Heart left ventricle (tissue), 16 donors: Measurements from ENCODE around the gene C19orf73. TPM values are rescaled to one million over a fixed set of nuclear protein-coding genes. Genes with fewer than 3 reads are reported as not detected.
"Not testable (repeated sequence)": the region's sequence is repeated elsewhere in the genome, so short reads cannot be mapped to it uniquely, and the experiment has no call there.

Source experiments
- ATAC-seq, 4 donors: fragments of 200-7000 bp; cut with Tn5 transposase; one replicate each; pipeline ENCODE4 v1.9.1; 2020 to 2022; ENCODE audit warnings: moderate library complexity in 4 of 4, mild to moderate bottlenecking in 3 of 4, moderate number of reproducible peaks in 1 of 4
- DNase-seq, 5 donors: peaks; one replicate each; pipeline ENCODE4 v3.0.0-alpha.2; 2020
- H3K27ac ChIP-seq, 12 donors: fragments of 200-600 bp; sonication (generic) in 4 of 12; one replicate each; pipeline versions ENCODE4 v1.5.0 to v1.8.0; 2016 to 2022; ENCODE audit warnings: mild to moderate bottlenecking in 2 of 12
- H3K27me3 ChIP-seq, 9 donors: fragments of 200-600 bp; sonication (generic) in 2 of 9; one replicate each; pipeline versions ENCODE4 v1.5.1 to v1.8.0; 2016 to 2022; ENCODE audit warnings: mild to moderate bottlenecking in 3 of 9
- H3K36me3 ChIP-seq, 9 donors: fragments of 200-600 bp; sonication (generic) in 2 of 9; one replicate each; pipeline versions ENCODE4 v1.5.0 to v1.8.0; 2018 to 2022; ENCODE audit warnings: mild to moderate bottlenecking in 2 of 9
- H3K4me1 ChIP-seq, 12 donors: fragments of 200-600 bp; sonication (generic) in 4 of 12; one replicate each; pipeline versions ENCODE4 v1.5.0 to v1.8.0; 2016 to 2022; ENCODE audit warnings: mild to moderate bottlenecking in 3 of 12
- H3K4me3 ChIP-seq, 12 donors: fragments of 200-600 bp; sonication (generic) in 4 of 12; one replicate each; pipeline versions ENCODE4 v1.5.0 to v1.8.0; 2017 to 2022; ENCODE audit warnings: mild to moderate bottlenecking in 9 of 12, moderate library complexity in 4 of 12
- H3K9me3 ChIP-seq, 12 donors: fragments of 200-600 bp; sonication (generic) in 4 of 12; one replicate each; pipeline versions ENCODE4 v1.5.0 to v1.8.0; 2016 to 2022; ENCODE audit warnings: mild to moderate bottlenecking in 1 of 12
- POLR2A ChIP-seq, 2 donors: fragments of 450-650 bp; IDR thresholded peaks; one replicate each; pipeline ENCODE4 v1.6.1; 2017; ENCODE audit warnings: antibody characterized with exemption in 2 of 2, mild to moderate bottlenecking in 2 of 2, moderate library complexity in 2 of 2
- WGBS, 4 donors: extraction: QIAGEN DNeasy Blood & Tissue Kit in 2 of 4; methylation state at CpG; one replicate each; pipeline versions ENCODE4 v1.1.5 to v1.1.7; 2013 to 2018; 5-methylcytosine and 5-hydroxymethylcytosine counted together
- intact Hi-C, 10 donors: fragments of 100-400 bp; cut with DNase I; formaldehyde crosslinking; loops; one replicate each; pipeline versions ENCODE4 v1.11.1 to v1.14.2; 2022
- polyA plus RNA-seq, 2 donors: library from polyadenylated mRNA; stranded (reverse); fragments of 200-250 nt; gene quantifications; one replicate each; pipeline ENCODE4 v1.2.3, GENCODE V29; 2013
- total RNA-seq, 9 donors: library from RNA; depleted of rRNA in 2 of 9; stranded (reverse); fragments of >200 nt in 2 of 9; fragmentation: NEBNext Ultra II Directional in 3 of 9; extraction: Animal tissue kit (Norgen Biotek cat#: 25700) in 3 of 9; gene quantifications; one replicate each; pipeline versions ENCODE4 v1.1.0 to v1.2.4, GENCODE V29; 2016 to 2023
- TF ChIP-seq, protein P1 (sequence below), 12 donors: fragments of 200-600 bp; sonication (generic) in 4 of 12; IDR thresholded peaks; one replicate each; pipeline versions ENCODE4 v1.5.0 to v1.8.0; 2018 to 2022; ENCODE audit warnings: antibody characterized with exemption in 12 of 12, mild to moderate bottlenecking in 5 of 12
- donor health status: ischemic (EF 13 %, LVEDD 7.1; RV severe dilation, severe dysfunction).
- donor health status: healthy with polysubstance abuse.
- donor health status: DM: no; HTN: yes; CAD: no.
- donor health status: DM: no; HTN: no; CAD: no.
- donor health status: ischemic (EF 25% LVEDD 6.9; RV normal size, moderate dysfunction).
- donor health status: ischemic (EF 25% LVEDD 5.7; RV mildly dilated, moderate dysfunction).
- donor health status: healthy.
- donor health status: DM: yes; HTN: yes; CAD: no.
- donor health status: ischemic (EF 35%, LVEDD 5.7; RV mildly dilated, moderate dysfunction).
- donor health status: nonischemic (EF 11% LVEDD 7.7; RV severe dilation, severe dysfunction).
- donor health status: DM: yes; HTN: yes; CAD: no.
- donor health status: PGD.
- donor health status: ischemic (EF 29% LVEDD 5.4; RV normal size, mild dysfunction).
- donor health status: nonischemic (EF 23%, LVEDD 6.1; RV moderate dilation, normal function).

The C19orf73 gene
- total and polyA plus RNA-seq, 11 donors: 0.69 to 3.8 (median 1.4) TPM

DNA sequence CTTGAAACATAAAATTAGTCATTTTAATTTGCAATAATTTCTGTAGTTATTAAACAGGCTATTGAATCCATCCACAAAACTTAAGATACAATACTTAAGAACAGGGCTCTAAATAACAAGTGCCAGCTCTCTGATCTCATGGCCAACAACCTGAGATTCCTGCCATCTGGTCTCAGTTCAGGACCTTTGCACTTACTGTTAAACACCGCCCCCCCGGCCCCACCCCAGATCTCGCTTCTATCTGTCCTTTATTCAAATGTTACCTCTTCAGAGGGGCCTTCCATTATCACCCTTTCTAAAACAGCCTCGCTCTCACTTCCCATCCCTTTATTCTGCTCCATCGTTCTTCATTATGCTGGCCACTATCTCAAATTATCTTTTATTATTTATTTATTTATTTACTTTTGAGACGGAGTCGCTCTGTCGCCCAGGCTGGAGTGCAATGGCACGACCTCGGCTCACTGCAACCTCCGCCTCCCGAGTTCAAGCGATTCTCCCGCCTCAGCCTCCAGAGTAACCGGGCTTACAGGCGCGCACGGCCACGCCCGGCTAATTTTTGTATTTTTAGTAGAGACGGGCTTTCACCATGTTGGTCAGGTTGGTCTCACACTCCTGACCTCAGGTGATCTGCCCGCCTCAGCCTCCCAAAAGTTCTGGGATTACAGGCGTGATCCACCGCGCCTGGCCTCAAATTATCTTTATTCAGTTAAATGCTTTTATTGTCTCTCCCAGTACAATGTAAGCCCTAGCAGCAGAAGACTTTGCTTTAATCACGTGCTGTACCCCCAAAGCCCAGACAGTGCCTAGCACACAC lies 34.5 kb downstream of the C19orf73 start:
- intact Hi-C loops: loop anchor here in 1 of 10 donors (5.0 kb wide), 1 partner anchor 73 kb away; the partner anchor contains the start of genes HRC and TRPM4
- no peak for ATAC-seq
- 69 to 71% (median 70%) methylated on average over 26 of the region's 26 CpGs for WGBS, 4 donors
- TF ChIP-seq POLR2A (IDR thresholded peaks at IDR 0.05): no peak
- TF ChIP-seq, protein P1, sequence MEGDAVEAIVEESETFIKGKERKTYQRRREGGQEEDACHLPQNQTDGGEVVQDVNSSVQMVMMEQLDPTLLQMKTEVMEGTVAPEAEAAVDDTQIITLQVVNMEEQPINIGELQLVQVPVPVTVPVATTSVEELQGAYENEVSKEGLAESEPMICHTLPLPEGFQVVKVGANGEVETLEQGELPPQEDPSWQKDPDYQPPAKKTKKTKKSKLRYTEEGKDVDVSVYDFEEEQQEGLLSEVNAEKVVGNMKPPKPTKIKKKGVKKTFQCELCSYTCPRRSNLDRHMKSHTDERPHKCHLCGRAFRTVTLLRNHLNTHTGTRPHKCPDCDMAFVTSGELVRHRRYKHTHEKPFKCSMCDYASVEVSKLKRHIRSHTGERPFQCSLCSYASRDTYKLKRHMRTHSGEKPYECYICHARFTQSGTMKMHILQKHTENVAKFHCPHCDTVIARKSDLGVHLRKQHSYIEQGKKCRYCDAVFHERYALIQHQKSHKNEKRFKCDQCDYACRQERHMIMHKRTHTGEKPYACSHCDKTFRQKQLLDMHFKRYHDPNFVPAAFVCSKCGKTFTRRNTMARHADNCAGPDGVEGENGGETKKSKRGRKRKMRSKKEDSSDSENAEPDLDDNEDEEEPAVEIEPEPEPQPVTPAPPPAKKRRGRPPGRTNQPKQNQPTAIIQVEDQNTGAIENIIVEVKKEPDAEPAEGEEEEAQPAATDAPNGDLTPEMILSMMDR (IDR thresholded peaks at IDR 0.05): no peak
- Histone ChIP-seq H3K36me3 (peaks cover 0 to 28% (median 22%) of the 10 kb centered on the region in 9 donors), H3K4me3 (peak overlapping the region in 11 of 12 donors; percentile 83 to 99 (median 90)), H3K27ac (peak overlapping the region; percentile 42 to 94 (median 87)), H3K9me3 (no peaks in the 10 kb centered on the region), H3K27me3 (peaks cover 0 to 3% (median 0%) of the 10 kb centered on the region in 9 donors), H3K4me1 (peaks cover 0 to 36% (median 27%) of the 10 kb centered on the region in 12 donors)
- DNase-seq: no peak

DNA sequence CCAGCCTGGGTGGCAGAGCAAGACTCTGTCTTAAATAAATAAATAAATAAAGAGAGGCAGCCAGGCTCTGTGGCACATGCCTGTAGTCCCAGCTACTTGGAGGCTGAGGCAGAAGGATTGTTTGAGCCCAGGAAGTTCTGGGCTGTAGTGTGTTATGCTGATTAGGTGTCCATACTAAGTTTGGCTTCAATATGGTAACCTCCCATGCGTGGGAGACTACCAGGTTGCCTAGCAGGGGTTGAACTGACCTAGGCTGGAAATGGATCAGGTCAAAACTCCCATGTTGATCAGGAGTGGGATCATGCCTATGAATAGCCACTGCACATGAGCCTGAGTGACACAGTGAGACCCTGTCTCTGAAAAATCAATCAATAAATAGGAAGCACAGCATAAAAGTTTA lies 37.7 kb downstream of the C19orf73 start:
- DNase-seq (no peak), ATAC-seq (no peak)
- Histone ChIP-seq H3K27ac (no peak overlapping the region), H3K4me3 (no peak overlapping the region), H3K9me3 (no peaks in the 10 kb centered on the region), H3K4me1 (peaks cover 0 to 10% (median 8%) of the 10 kb centered on the region in 12 donors), H3K36me3 (no peaks in the 10 kb centered on the region), H3K27me3 (peaks cover 0 to 3% (median 0%) of the 10 kb centered on the region in 9 donors)
- intact Hi-C loops: no loop called here
- 76 to 100% (median 91%) methylated on average over 1 of the region's 1 CpG for WGBS, 4 donors
- TF ChIP-seq, protein P1 (IDR thresholded peaks at IDR 0.05): no peak
- no peak for TF ChIP-seq POLR2A (IDR thresholded peaks at IDR 0.05)

- Histone ChIP-seq H3K36me3 (no peaks in the 10 kb centered on the region), H3K9me3 (no peaks in the 10 kb centered on the region), H3K4me1 (peaks cover 0 to 7% (median 5%) of the 10 kb centered on the region in 12 donors), H3K27ac (no peak overlapping the region), H3K4me3 (no peak overlapping the region), H3K27me3 (peaks cover 0 to 3% (median 0%) of the 10 kb centered on the region in 9 donors)
- intact Hi-C loops: no loop called here
- DNase-seq (no peak), ATAC-seq (no peak)
- TF ChIP-seq POLR2A (IDR thresholded peaks at IDR 0.05): no peak
- TF ChIP-seq, protein P1 (IDR thresholded peaks at IDR 0.05): no peak
- 77 to 94% (median 91%) methylated on average over 4 of the region's 4 CpGs for WGBS, 4 donors
Measured at GRCh38 chr19:49080392-49080791, 38.6 kb downstream of the C19orf73 start.

DNA sequence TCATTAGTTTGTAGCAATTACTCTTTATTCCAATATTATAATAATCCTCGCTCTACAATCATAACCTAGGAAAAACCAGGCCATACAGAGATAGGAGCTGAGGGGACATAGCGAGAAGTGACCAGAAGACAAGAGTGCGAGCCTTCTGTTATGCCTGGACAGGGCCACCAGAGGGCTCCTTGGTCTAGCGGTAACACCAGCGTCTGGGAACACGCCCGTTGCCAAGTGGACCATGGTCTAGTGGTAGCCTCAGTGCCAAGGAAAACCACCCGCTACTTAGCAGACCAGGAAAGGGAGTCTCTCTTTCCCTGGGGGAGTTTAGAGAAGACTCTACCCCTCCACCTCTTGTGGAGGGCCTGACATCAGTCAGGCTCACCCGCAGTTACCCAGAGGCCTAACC lies 44.1 kb downstream of the C19orf73 start:
- intact Hi-C loops: loop anchor here in 1 of 10 donors (1.0 to 2.0 kb wide), 2 partner anchors 70 to 134 kb away; no protein-coding TSS in a partner anchor
- peak in 2 of 4 donors; percentile 51 to 56 for ATAC-seq
- 13 to 17% (median 15%) methylated on average over 7 to 9 of the region's 9 CpGs for WGBS, 4 donors

More for the DNA sequence above, 44.1 kb downstream of the C19orf73 start:
- not testable (repeated sequence) for H3K36me3 ChIP-seq, H3K4me3 ChIP-seq, H3K27ac ChIP-seq, H3K9me3 ChIP-seq
- TF ChIP-seq, protein P1 (IDR thresholded peaks at IDR 0.05): peak; percentile 47 to 75 (median 69)
- Histone ChIP-seq H3K4me1 (peaks cover 0 to 20% (median 1%) of the 10 kb centered on the region in 12 donors), H3K27me3 (peaks cover 9 to 47% (median 24%) of the 10 kb centered on the region in 9 donors)
- DNase-seq: peak; percentile 63 to 84 (median 79)
